ENCODE results near the gene PALM.
A peak's percentile ranks its signal among the peaks of the same experiment; 100 is the strongest.

DNA sequence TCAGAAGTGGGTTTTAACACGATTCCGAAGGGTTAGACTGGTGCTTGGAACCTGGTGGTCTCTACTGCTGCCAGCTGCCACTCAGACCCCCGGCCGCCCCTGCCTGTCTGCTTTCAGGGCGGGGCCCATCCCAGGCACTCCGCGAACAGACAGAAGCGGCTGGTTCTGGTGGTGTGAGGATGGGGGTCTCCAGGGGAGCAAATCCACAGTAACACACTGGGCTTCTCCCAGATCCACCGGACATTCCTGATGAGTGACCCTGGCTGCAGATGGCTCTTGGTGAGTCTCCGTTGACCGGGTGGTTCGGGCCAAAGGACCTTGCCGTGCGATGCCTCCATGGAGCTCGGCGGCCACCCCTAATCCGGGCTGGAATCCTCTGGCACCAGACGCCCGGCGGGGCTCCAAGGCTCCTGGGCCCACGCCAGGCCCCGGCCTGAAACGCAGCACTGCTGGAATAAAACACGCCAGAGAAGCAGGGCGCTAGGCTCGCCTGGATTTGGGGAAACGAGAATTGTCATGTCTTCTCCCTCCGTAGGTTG is 86.4 kb downstream of the PALM start:
- TF ChIP-seq POLR2A (IDR thresholded peaks at IDR 0.05) (no peak), POLR2AphosphoS5 (IDR thresholded peaks at IDR 0.05) (peak; percentile 15), EP300 (IDR thresholded peaks at IDR 0.05) (no peak)
- TF ChIP-seq, protein P1, sequence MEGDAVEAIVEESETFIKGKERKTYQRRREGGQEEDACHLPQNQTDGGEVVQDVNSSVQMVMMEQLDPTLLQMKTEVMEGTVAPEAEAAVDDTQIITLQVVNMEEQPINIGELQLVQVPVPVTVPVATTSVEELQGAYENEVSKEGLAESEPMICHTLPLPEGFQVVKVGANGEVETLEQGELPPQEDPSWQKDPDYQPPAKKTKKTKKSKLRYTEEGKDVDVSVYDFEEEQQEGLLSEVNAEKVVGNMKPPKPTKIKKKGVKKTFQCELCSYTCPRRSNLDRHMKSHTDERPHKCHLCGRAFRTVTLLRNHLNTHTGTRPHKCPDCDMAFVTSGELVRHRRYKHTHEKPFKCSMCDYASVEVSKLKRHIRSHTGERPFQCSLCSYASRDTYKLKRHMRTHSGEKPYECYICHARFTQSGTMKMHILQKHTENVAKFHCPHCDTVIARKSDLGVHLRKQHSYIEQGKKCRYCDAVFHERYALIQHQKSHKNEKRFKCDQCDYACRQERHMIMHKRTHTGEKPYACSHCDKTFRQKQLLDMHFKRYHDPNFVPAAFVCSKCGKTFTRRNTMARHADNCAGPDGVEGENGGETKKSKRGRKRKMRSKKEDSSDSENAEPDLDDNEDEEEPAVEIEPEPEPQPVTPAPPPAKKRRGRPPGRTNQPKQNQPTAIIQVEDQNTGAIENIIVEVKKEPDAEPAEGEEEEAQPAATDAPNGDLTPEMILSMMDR (IDR thresholded peaks at IDR 0.05) = no peak
